Effector memory CD4-positive, alpha-beta T cell (primary cell): ENCODE results near the gene OPTC.

Experiments
- DNase-seq, 3 donors: peaks; one replicate each; pipeline ENCODE4 v3.0.0-alpha.2; 2020
- H3K27ac ChIP-seq: 2 replicates; pipeline ENCODE4 v1.7.0; 2013; ENCODE audit warnings: mild to moderate bottlenecking, low read length, moderate library complexity; ENCODE audit not compliant: insufficient read depth, poor library complexity, severe bottlenecking
- H3K27me3 ChIP-seq: replicated peaks from 2 replicates; pipeline ENCODE4 v1.7.0; 2013; ENCODE audit warnings: mild to moderate bottlenecking, low read length; ENCODE audit not compliant: insufficient read depth, control insufficient read depth, poor library complexity, severe bottlenecking
- H3K36me3 ChIP-seq: 2 replicates; pipeline ENCODE4 v1.7.0; 2013; ENCODE audit warnings: mild to moderate bottlenecking, low read length, moderate library complexity; ENCODE audit not compliant: control insufficient read depth, insufficient read depth
- H3K4me1 ChIP-seq: 2 replicates; pipeline ENCODE4 v1.7.0; 2013; ENCODE audit warnings: low read length, mild to moderate bottlenecking; ENCODE audit not compliant: control insufficient read depth, insufficient read depth, poor library complexity, severe bottlenecking
- H3K4me3 ChIP-seq: 2 replicates; pipeline ENCODE4 v1.7.0; 2013; ENCODE audit warnings: low read length, low read depth, mild to moderate bottlenecking; ENCODE audit not compliant: insufficient read depth, poor library complexity, severe bottlenecking
- H3K9me3 ChIP-seq: 2 replicates; pipeline ENCODE4 v1.7.0; 2013; ENCODE audit warnings: mild to moderate bottlenecking, low read length, moderate library complexity; ENCODE audit not compliant: control insufficient read depth

OPTC gene

DNA sequence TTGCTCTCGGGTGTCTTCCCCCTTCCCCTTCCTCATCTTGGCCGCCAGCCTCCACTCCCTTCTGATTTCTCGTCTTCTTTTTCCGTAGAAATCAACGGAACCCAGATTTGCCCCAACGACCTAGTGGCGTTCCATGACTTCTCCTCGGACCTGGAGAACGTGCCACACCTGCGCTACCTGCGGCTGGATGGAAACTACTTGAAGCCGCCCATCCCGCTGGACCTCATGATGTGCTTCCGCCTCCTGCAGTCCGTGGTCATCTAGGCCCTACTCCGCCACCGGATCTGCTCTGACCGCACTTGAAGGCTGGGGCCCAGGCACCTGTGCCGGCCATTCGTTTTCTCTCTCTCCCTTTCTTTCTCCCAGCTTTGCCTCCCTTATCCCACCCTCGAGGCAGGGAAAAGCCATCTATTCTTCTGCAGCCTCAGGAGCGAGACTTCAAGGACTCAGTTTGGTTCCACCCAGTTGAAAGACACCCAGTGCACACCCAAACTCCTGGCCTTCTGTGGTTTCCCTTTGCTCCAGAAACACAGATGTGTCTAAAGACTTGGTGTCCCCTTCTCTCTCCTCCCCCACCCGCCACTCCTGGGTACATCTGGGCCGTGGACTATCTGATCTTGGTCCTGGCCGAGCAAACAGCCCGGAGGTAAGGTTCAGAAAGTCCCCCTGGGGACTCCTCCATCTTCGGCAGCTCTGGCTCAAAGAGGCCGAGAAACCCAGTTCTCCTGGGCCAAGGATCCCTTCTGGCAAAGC lies 7.2 kb upstream of the OPTC start:
- no peak overlapping the region for H3K4me3 ChIP-seq

DNA sequence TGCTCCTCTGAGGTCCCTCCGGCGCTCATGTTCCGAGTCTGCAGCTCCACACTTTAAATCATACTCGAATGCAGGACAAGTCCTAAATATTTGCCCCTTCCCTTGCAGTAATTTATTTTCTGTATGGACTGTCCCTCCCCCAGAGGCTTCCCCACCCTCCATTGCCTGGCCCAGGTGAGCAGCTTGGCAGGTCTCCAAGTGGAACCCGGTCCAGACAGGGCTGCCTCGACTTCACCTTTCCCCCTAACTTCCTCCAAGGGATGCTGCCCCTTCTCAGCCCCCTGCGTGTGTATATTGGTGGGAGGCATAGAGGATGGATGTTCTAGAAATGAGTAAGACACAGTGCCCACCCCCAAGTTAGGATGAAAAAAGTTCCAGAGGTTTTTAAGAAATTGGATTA lies 5.4 kb upstream of the OPTC start:
- no peaks in the 10 kb centered on the region for H3K36me3 ChIP-seq
- no peak overlapping the region for H3K27ac ChIP-seq
- H3K4me3 ChIP-seq = no peak overlapping the region
- no peaks in the 10 kb centered on the region for H3K9me3 ChIP-seq
- H3K4me1 ChIP-seq = peaks cover 7% of the 10 kb centered on the region
- H3K27me3 ChIP-seq = no peaks in the 10 kb centered on the region
- no peak for DNase-seq

More for the DNA sequence above, 7.2 kb upstream of the OPTC start:
- no peak overlapping the region for H3K27ac ChIP-seq
- H3K4me1 ChIP-seq = peaks cover 7% of the 10 kb centered on the region
- H3K27me3 ChIP-seq = no peaks in the 10 kb centered on the region
- no peak for DNase-seq
- H3K36me3 ChIP-seq = no peaks in the 10 kb centered on the region
- no peaks in the 10 kb centered on the region for H3K9me3 ChIP-seq

DNA sequence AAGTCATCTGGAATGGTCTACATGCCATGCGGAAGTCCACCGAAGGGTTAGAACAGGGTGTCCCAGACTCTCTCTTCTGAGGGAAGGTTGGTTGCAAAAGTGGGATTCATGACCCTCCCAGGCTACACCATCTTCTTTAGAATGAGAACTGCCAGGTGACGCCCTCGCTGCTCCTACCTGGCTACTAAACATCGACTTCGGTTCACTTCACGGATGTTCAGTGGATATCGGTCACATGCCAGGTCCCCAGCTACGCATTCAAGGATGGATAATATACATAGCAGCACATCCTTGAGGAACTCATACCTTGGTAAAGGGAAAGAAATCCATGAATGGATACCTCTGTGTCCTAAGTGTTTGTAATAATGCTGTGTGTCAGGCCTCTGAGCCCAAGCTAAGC lies 3.3 kb upstream of the OPTC start:
- H3K4me1 ChIP-seq = peaks cover 7% of the 10 kb centered on the region
- no peaks in the 10 kb centered on the region for H3K9me3 ChIP-seq
- H3K36me3 ChIP-seq = no peaks in the 10 kb centered on the region
- no peak overlapping the region for H3K27ac ChIP-seq
- H3K27me3 ChIP-seq = no peaks in the 10 kb centered on the region
- no peak for DNase-seq
- no peak overlapping the region for H3K4me3 ChIP-seq

DNA sequence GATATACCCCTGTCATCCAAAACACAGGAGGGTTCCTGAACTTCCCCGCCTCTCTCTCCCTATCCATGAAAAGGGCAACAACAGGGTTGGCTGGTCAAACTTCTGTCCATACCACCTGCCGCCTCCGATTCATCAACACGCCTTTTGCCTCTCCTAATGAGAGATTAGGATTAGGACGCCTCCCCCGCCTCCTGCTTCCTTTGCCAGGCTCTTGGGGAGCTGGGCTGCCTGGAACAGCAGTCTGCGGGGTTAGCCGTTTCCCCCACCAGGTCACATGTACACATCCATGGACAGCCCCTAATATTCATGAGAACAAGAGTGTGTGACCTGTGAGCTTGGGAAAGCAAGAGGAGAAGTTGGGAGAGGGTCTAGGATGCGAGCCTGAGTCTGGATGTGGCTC lies 2.3 kb upstream of the OPTC start:
- no peak for DNase-seq
- H3K4me1 ChIP-seq = peaks cover 7% of the 10 kb centered on the region
- H3K27ac ChIP-seq = no peak overlapping the region
- no peaks in the 10 kb centered on the region for H3K36me3 ChIP-seq
- no peaks in the 10 kb centered on the region for H3K9me3 ChIP-seq
- no peak overlapping the region for H3K4me3 ChIP-seq
- H3K27me3 ChIP-seq = no peaks in the 10 kb centered on the region

DNA sequence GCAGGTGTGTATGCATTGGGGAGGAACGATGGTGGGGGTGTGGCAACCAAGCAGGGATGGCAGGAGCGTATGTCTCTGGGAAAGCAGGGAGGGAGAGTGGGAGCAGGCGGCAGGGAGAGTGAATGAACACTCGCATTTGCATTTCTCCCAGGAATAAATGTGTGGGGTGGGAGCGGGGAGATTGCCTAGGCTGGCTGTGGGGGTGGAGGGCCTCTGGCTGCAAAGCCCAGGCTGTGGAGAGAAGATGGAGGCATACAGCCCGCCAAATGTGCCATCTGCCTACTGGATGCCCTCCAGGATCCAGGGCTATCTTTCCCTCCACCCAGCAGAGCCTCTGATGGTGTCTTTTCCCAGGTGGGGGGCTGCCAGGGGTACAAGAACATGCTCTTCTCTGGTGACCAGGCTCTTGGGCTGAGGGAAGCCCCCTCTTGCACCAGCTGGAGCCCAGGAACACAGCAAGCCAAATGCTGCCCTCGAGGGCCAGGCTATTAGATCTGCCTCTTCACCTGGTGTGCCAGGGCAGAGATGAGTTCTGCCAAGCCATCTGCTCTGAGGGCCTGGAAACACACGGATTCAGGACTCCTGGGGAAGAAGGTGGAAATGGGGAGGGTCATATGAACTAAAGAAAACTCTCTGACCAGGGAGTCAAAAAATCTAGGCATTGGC lies 1.7 kb upstream of the OPTC start:
- Histone ChIP-seq H3K4me1 (peaks cover 7% of the 10 kb centered on the region), H3K36me3 (no peaks in the 10 kb centered on the region), H3K27ac (no peak overlapping the region), H3K4me3 (no peak overlapping the region), H3K9me3 (no peaks in the 10 kb centered on the region), H3K27me3 (no peaks in the 10 kb centered on the region)
- no peak for DNase-seq

DNA sequence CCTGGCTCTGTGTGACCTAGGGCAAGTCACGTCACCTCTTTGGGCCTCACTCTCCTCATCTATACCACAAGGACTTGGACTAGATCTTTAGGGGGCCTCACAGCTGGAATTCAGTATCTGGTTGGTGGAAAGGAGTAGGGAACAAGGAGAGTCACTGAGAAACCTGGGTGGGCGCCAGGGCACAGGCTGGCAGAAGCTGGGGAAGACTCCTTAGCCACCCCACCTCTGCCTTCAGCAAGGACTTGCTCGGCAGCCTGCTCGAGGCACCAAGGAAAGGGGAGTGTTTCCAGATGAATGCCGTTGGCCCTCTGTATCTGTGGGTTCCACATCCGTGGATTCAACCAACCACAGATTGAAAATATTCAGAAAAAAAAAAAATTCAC lies 1.2 kb upstream of the OPTC start:
- peaks cover 5% of the 10 kb centered on the region for H3K4me1 ChIP-seq
- H3K27ac ChIP-seq = no peak overlapping the region
- H3K9me3 ChIP-seq = no peaks in the 10 kb centered on the region
- DNase-seq = no peak
- H3K4me3 ChIP-seq = no peak overlapping the region
- no peaks in the 10 kb centered on the region for H3K27me3 ChIP-seq
- no peaks in the 10 kb centered on the region for H3K36me3 ChIP-seq

DNA sequence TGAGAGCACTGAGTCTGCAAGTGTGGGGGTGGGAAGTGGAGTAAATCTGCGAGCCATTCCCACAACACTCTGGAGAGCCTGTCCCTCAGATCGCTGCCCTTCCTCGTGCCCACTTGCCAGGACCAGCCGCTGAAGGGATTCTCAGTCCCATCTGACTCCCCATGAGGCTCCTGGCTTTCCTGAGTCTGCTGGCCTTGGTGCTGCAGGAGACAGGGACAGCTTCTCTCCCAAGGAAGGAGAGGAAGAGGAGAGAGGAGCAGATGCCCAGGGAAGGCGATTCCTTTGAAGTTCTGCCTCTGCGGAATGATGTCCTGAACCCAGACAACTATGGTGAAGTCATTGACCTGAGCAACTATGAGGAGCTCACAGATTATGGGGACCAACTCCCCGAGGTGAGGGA lies 1.9 kb downstream of the OPTC start:
- H3K4me1 ChIP-seq = no peaks in the 10 kb centered on the region
- H3K4me3 ChIP-seq = no peak overlapping the region
- no peak for DNase-seq
- H3K27me3 ChIP-seq = no peaks in the 10 kb centered on the region
- H3K27ac ChIP-seq = no peak overlapping the region
- H3K9me3 ChIP-seq = no peaks in the 10 kb centered on the region
- H3K36me3 ChIP-seq = no peaks in the 10 kb centered on the region

DNA sequence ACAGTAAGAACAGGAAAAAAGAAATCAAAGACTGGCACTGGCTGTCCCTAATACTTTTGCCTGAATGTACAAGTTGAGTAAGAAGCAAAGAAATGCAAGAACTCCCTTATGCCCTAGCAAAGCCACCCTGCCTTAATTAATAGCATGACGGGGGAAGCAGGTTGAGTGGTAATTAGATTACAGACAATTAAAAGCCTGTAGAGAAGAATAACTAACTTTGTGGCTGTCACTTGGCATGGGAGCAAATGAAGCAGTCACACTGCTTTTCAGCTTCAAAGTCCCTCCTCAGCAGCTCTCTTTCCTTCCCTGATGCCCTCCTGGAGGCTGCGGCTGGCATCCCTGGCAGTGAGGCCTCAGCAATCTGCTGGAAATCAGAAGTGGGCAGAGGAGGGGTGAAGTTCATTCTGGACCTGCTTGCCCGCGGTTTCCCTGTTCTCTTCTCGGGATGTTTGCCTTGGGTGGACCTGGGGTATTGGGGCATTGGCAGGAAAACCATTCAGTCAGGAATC lies 3.4 kb downstream of the OPTC start:
- Histone ChIP-seq H3K9me3 (no peaks in the 10 kb centered on the region), H3K36me3 (no peaks in the 10 kb centered on the region), H3K27me3 (no peaks in the 10 kb centered on the region), H3K4me3 (no peak overlapping the region), H3K27ac (no peak overlapping the region), H3K4me1 (no peaks in the 10 kb centered on the region)
- no peak for DNase-seq

DNA sequence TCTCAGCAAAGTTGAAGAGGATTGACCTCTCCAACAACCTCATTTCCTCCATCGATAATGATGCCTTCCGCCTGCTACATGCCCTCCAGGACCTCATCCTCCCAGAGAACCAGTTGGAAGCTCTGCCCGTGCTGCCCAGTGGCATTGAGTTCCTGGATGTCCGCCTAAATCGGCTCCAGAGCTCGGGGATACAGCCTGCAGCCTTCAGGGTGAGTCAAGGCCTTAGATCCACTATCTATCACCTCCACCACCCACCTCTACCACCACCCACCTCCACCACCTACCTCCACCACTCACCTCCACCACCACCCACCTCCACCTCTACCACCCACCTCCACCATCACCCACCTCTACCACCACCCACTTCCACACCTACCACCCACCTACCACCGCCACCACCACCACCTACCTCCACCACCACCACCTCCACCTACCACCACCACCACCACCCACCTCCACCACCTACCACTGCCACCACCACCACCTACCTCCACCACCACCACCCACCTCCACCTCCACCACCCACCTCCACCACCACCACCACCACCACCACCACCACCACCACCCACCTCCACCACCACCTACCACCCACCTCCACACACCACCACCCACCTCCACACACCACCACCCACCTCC lies 5.8 kb downstream of the OPTC start:
- no peaks in the 10 kb centered on the region for H3K4me1 ChIP-seq
- no peak overlapping the region for H3K4me3 ChIP-seq
- no peaks in the 10 kb centered on the region for H3K36me3 ChIP-seq
- DNase-seq = no peak
- no peak overlapping the region for H3K27ac ChIP-seq
- H3K9me3 ChIP-seq = no peaks in the 10 kb centered on the region
- H3K27me3 ChIP-seq = no peaks in the 10 kb centered on the region

DNA sequence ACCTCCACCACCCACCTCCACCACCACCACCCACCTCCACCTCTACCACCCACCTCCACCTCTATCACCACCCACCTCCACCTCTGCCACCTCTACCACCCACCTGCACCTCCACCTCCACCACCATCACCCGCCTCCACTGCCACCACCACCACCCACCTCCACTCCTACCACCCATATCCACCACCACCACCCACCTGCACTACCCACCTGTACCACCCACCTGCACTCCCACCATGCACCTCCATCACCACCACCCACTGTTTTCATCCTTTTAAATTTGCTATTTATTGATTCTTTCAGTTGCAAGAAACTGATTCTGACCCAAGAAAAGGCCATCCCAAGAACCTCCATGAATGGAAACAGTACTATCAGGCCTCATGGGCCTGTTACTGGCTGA lies 6.3 kb downstream of the OPTC start:
- Histone ChIP-seq H3K27me3 (no peaks in the 10 kb centered on the region), H3K36me3 (no peaks in the 10 kb centered on the region), H3K4me3 (no peak overlapping the region), H3K4me1 (no peaks in the 10 kb centered on the region), H3K9me3 (no peaks in the 10 kb centered on the region), H3K27ac (no peak overlapping the region)
- DNase-seq = no peak
